ENCODE results near the gene OPCML.

- TF ChIP-seq CTCF (IDR thresholded peaks at IDR 0.05) (no peak), POLR2A (IDR thresholded peaks at IDR 0.05) (no peak)
Measured at GRCh38 chr11:132712466-132712865, 819.8 kb downstream of the OPCML start.

Data from vagina (tissue), 2 donors.